ENCODE data around the gene PCIF1. TPM values are rescaled to one million over a fixed set of nuclear protein-coding genes. Genes with fewer than 3 reads are reported as not detected.
"Not testable (repeated sequence)": the region's sequence is repeated elsewhere in the genome, so short reads cannot be mapped to it uniquely, and the experiment has no call there.

The PCIF1 gene
- total RNA-seq, 1 experiment from 2014 or later = 35.3 TPM

DNA sequence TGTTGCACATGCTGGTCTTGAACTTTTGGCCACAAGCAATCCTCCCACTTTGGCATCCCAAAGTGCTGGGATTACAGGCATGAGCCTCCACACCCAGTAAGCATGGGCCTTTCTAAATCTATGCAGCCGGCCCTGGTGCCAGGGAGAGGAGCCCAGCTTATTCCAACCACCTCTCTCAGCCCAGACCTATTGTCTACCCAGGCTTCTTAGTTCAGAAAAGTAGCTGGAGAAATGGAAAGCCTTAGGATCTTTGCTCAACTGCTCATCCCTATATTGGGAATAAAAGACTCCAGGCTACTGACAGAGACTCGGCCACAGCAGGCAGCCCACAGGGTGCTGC, 7.8 kb upstream of the PCIF1 start:
- Histone ChIP-seq H3K4me2 (no peak overlapping the region), H3K36me3 (ENCODE audit: low read depth) (no peaks in the 10 kb centered on the region), H3F3A (ENCODE audit: insufficient read depth, low read depth) (peaks cover 22% of the 10 kb centered on the region), H2AFZ (no peak overlapping the region), H3K9me2 (ENCODE audit: insufficient read depth) (no peaks in the 10 kb centered on the region), H3K9me3 (ENCODE audit: insufficient read depth, low read depth) (no peaks in the 10 kb centered on the region), H3K4me1 (replicated peaks; ENCODE audit: insufficient read depth) (no peaks in the 10 kb centered on the region), H3K4me3 (no peak overlapping the region), H3K27me3 (ENCODE audit: insufficient read depth, low read depth) (no peaks in the 10 kb centered on the region), H4K20me1 (ENCODE audit: insufficient read depth) (peaks cover 10% of the 10 kb centered on the region; the same call in 1 of the 2 replicates), H3K27ac (no peak overlapping the region), H3K79me2 (ENCODE audit: low read depth) (no peaks in the 10 kb centered on the region)
- DNase-seq = no peak
- TF ChIP-seq, protein P1, sequence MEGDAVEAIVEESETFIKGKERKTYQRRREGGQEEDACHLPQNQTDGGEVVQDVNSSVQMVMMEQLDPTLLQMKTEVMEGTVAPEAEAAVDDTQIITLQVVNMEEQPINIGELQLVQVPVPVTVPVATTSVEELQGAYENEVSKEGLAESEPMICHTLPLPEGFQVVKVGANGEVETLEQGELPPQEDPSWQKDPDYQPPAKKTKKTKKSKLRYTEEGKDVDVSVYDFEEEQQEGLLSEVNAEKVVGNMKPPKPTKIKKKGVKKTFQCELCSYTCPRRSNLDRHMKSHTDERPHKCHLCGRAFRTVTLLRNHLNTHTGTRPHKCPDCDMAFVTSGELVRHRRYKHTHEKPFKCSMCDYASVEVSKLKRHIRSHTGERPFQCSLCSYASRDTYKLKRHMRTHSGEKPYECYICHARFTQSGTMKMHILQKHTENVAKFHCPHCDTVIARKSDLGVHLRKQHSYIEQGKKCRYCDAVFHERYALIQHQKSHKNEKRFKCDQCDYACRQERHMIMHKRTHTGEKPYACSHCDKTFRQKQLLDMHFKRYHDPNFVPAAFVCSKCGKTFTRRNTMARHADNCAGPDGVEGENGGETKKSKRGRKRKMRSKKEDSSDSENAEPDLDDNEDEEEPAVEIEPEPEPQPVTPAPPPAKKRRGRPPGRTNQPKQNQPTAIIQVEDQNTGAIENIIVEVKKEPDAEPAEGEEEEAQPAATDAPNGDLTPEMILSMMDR (conservative IDR thresholded peaks at IDR 0.05) = no peak
- no peak for TF ChIP-seq EZH2 (IDR thresholded peaks at IDR 0.05; ENCODE audit: low read depth)
- ChIA-PET CTCF (no interaction called here), POLR2A (ENCODE audit: unreplicated experiment) (interaction anchor here (0.5 to 0.6 kb wide), 2 partner anchors 11 to 22 kb away, joined by 3 to 4 read pairs; no protein-coding TSS in a partner anchor)
- intact Hi-C loops (cut with micrococcal nuclease; ENCODE audit: unreplicated experiment) = no loop called here
- no TSS peak for BruUV-seq (replicated peaks)

DNA sequence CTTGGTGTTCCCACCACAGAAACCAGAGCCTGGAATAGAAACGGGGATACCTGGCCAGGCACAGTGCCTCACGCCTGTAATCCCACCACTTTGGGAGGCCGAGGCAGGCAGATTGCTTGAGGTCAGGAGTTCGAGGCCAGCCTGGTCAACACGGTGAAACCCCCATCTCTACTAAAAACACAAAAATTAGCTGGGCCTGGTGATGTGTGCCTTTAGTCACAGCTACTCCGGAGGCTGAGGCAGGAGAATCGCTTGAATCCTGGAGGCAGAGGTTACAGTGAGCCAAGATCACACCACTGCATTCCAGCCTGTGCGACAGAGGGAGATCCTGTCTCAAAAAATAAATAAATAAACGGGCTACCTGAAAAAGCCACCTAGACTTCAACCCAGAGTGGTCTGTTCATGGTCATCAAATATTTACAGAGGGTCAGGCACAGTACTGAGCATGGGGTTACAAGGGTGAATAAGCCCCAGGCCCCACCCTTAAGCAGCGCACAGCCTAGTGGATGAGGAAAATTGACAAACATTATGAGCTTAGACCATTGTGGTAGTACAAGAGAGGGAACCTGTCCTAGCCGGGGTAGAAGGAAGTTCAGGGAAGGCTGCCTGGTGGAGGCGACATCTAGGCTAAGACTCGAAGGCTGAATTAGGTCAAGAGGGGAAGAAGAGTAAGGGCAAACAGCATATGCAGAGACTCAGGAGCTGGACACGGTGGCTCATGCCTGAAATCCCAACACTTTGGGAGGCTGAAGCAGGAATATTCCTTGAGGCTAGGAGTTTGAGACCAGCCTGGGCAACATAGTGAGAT, 7.2 kb upstream of the PCIF1 start:
- peaks cover 16% of the 10 kb centered on the region; the same call in 1 of the 2 replicates for H4K20me1 ChIP-seq (ENCODE audit: insufficient read depth)
- intact Hi-C loops (cut with micrococcal nuclease; ENCODE audit: unreplicated experiment) = no loop called here
- no TSS peak for BruUV-seq (replicated peaks)
- TF ChIP-seq EZH2 (IDR thresholded peaks at IDR 0.05; ENCODE audit: low read depth) = no peak
- TF ChIP-seq, protein P1 (conservative IDR thresholded peaks at IDR 0.05) = no peak
- H3K9me2 ChIP-seq (ENCODE audit: insufficient read depth) = no peaks in the 10 kb centered on the region
- DNase-seq = no peak
- H3K27ac ChIP-seq = no peak overlapping the region
- no peak overlapping the region for H3K4me2 ChIP-seq
- no peak overlapping the region for H3K4me3 ChIP-seq
- H3K9me3 ChIP-seq (ENCODE audit: insufficient read depth, low read depth) = no peaks in the 10 kb centered on the region
- no peak overlapping the region for H2AFZ ChIP-seq
- peaks cover 3% of the 10 kb centered on the region; the same call in 1 of the 2 replicates for H3K79me2 ChIP-seq (ENCODE audit: low read depth)
- H3K4me1 ChIP-seq (replicated peaks; ENCODE audit: insufficient read depth) = no peaks in the 10 kb centered on the region
- H3F3A ChIP-seq (ENCODE audit: insufficient read depth, low read depth) = peaks cover 22% of the 10 kb centered on the region
- POLR2A ChIA-PET (ENCODE audit: unreplicated experiment) = interaction anchor here (0.5 kb wide), 1 partner anchor 12 kb away, joined by 3 read pairs; no protein-coding TSS in a partner anchor
- no peaks in the 10 kb centered on the region for H3K27me3 ChIP-seq (ENCODE audit: insufficient read depth, low read depth)
- CTCF ChIA-PET = interaction anchor here (0.7 kb wide), 1 partner anchor 138 kb away, joined by 3 read pairs; no protein-coding TSS in a partner anchor
- no peaks in the 10 kb centered on the region for H3K36me3 ChIP-seq (ENCODE audit: low read depth)

DNA sequence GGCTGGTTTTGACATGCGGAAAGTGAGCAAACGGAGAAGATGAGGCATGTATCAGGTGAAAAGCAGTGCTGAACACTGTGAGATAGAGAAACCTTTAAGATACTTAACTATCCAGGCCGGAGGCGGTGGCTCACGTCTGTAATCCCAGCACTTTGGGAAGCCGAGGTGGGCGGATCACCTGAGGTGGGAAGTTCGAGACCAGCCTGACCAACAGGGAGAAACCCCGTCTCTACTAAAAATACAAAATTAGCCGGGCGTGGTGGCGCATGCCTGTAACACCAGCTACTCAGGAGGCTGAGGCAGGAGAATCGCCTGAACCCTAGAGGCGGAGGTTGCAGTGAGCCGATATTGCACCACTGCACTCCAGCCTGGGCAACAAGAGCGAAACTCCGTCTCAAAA, 2.8 kb upstream of the PCIF1 start:
- H3F3A ChIP-seq (ENCODE audit: insufficient read depth, low read depth) = peaks cover 31% of the 10 kb centered on the region
- peaks cover 35% of the 10 kb centered on the region for H3K79me2 ChIP-seq (ENCODE audit: low read depth)
- H3K27ac ChIP-seq; BruUV-seq (replicated peaks); H3K27me3 ChIP-seq (ENCODE audit: insufficient read depth, low read depth); H3K4me2 ChIP-seq; DNase-seq; intact Hi-C loops (cut with micrococcal nuclease; ENCODE audit: unreplicated experiment); CTCF ChIA-PET; H2AFZ ChIP-seq; H3K36me3 ChIP-seq (ENCODE audit: low read depth); H3K9me2 ChIP-seq (ENCODE audit: insufficient read depth); H3K4me3 ChIP-seq; H3K9me3 ChIP-seq (ENCODE audit: insufficient read depth, low read depth): not testable (repeated sequence)
- POLR2A ChIA-PET (ENCODE audit: unreplicated experiment) = interaction anchor here (0.6 kb wide), 1 partner anchor 55 kb away, joined by 8 read pairs; no protein-coding TSS in a partner anchor
- peaks cover 11% of the 10 kb centered on the region for H3K4me1 ChIP-seq (replicated peaks; ENCODE audit: insufficient read depth)
- peaks cover 27% of the 10 kb centered on the region for H4K20me1 ChIP-seq (ENCODE audit: insufficient read depth)
